ENCODE results near the gene PXT1.
A peak's percentile ranks its signal among the peaks of the same experiment; 100 is the strongest.
"Not testable (repeated sequence)": the region's sequence is repeated elsewhere in the genome, so short reads cannot be mapped to it uniquely, and the experiment has no call there.

Gene PXT1

DNA sequence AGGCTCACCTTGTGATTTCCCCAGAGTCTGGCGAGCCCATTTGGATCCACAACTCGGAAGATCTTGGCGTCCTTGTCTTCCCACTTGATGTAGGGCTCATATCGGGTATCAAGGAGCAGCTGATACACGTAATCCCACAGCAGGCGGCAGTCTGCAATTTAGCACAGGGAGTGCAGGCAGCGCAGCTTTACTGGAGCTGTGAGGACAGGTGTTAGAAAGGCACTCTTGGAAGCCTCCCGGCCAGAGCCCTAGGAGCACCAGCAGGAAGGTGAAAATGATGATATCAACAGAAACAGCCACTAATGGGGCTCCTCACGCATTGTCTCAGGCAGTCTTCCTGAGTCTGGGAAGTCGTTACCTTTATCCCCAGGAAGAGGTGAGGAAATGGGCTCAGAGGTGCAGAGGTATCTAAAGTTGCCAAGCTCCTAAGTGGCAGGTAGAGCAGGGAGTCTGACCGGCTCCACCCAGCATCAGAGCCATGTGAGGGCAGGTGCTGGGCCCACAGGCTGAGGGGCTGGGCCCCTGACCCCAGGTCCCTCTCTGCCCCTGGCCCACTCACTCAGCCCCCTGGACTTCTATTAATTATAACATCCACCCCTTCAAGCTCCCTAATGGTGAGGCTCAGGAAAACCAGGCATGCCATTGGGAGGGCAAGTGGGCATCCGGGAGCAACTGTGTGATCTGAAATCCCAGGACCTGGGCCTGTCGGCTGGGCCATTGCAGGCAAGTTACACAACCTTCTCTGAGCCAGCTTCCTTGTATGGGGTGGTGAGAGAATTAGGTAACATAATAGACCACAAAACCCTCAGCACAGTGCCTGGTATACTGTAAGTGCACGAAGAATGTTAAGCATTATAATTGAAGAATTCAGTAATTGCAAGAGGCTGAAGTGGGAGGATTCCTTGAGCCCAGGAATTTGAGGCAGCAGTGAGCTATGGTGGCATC is 73.5 kb downstream of the PXT1 start:
- DNase-seq (ENCODE audit: low spot score) = no peak

DNA sequence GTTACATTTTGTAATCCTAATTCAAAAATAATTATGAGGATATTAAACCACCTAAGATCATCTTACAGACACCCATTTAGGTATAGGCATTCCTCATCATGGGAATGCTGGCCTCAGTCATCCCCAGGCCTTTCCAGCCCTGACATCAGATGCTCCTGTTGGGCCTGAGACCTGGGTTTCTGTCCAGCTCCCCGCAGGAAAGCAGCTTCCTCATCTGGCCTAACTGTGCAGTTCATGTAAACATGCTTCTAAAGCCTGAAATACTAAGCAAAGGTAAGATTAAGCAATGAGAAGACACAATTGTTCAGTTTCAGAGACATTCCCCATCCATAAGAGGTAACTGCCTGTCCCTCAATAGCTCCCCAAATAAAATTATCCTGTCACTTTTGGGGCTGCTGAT is 74.2 kb downstream of the PXT1 start:
- no peak for DNase-seq (ENCODE audit: low spot score)

DNA sequence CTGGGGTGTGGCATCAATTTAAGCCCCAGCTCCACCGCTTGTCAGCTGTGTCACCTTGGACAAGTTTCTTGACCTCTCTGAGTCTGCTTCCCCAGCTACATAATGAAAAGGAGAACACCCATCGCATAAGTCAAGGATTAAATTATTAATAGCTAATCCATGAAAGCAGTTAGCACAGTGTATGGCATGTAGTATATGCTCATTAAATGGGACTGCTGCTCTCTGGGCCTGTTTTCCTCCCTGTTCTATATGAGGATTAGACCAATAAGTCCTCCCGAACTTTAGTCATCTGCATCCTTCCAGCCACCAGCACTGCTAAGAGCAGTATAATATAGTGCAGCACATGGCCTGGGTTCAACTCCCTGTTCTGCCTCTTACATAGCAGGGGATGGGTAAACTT is 74.9 kb downstream of the PXT1 start:
- no peak for DNase-seq (ENCODE audit: low spot score)

DNA sequence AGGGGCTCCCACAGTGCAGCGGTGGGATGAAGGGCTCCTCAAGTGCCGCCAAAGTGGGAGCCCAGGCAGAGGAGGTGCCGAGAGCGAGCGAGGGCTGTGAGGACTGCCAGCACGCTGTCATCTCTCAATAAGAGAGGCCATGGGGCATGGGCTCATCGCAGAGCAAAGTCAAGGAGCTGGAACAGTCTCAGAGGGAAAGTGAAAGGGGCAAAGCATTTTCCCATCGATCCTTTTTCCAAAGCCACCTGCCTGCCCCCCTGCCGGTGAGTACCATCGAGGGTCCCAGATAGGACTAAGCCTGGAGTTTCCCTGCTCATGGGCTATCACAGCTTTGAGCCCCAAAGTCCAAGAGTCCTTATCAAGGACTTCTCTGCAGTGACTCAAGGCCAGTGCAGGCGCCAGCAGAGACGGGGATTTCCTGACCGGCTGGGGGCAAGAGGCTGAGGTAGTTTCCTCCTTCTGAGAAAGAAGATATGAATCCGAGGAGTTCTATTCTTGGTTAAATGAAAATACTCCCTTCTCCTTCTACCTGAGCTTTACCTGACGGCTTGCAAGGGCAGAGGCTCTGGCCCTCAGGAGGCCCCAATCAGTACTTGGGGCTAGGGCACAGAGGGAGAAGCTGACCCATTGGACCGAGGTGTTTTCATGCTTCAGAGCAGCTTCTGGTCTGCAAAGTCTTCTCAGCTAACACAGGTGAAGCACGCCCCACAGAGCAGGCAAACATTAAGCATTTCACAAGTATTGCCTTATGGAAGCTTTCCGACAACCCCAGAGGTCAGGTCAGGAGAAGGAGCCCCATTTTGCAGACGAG is 77.8 kb downstream of the PXT1 start:
- no peak for DNase-seq (ENCODE audit: low spot score)

DNA sequence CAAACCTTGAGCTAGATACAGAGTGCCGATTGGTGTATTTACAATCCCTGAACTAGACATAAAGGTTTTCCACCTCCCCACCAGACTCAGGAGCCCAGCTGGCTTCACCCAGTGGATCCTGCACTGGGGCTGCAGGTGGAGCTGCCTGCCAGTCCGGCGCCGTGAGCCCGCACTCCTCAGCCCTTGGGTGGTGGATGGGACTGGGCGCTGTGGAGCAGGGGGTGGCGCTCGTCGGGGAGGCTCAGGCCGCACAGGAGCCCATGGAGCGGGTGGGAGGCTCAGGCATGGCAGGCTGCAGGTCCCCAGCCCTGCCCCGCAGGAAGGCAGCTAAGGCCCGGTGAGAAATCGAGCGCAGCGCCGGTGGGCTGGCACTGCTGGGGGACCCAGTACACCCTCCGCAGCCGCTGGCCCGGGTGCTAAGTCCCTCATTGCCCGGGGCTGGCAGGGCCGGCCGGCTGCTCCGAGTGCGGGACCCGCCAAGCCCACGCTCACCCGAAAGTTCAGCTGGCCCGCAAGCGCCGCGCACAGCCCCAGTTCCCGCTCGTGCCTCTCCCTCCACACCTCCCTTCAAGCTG is 78.5 kb downstream of the PXT1 start:
- not testable (repeated sequence) for DNase-seq (ENCODE audit: low spot score)

DNA sequence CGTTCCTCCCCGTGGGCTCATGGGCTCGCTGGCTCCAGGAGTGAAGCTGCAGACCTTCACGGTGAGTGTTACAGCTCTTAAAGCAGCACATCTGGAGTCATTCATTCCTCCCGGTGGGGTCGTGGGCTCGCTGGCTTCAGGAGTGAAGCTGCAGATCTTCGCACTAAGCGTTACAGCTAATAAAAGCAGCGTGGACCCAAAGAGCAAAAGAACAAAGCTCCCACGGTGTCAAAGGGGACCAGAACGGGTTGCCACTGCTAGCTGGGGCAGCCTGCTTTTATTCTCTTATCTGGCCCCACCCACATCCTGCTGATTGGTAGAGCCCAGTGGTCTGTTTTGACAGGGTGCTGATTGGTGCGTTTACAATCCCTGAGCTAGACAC is 79.3 kb downstream of the PXT1 start:
- DNase-seq (ENCODE audit: low spot score) = not testable (repeated sequence)

DNA sequence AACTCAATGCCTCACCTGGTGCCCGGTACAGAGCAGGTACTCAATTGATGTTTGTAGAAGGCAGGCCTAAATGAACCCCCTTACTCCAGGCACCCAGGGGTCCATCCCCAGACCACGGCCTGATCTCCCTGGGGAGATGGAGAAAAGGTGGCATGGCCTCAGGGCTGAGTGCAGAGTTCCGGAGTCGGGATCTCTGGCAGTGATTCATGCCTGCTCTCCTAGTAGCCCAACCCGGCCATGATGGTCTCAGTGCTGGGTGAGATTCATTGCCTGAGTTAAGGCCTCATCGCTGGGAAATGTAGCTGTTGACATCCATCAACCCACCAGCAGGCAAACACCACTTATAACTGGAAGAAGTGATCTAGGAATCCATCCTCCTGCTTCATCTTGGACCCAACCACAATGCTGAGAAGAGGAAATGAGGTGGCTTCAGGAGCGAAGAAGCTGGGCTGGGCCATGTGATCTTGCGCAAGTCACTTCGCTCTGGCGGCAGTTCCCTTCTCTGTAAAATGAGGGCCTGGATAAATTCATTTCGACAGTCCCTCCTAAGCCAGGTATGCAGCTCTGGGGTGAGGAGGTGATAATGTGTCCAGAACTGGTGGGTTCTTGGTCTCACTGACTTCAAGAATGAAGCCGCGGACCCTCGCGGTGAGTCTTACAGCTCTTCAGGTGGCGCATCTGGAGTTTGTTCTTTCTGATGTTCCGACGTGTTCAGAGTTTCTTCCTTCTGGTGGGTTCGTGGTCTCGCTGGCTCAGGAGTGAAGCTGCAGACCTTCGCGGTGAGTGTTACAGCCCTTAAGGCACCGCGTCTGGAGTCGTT is 79.9 kb downstream of the PXT1 start:
- no peak for DNase-seq (ENCODE audit: low spot score)

DNA sequence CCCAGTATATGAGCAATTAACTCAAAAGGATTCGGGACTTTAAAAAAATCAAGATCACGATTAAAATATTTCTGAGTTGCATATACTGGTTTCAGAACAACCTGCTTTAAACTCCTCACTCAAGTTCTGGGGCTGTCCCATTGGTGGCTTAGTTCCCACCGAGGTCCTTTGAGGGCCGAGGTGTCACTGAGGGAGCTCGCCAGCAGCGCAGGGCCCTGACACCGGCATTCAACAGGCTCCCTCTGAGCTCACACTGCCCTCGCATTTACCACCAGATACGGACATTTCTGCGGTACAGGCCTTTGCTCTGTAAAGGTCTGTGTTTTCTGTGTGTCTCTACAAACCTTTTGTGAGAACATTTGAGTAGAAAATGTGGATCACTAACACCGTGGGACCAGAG is 81.6 kb downstream of the PXT1 start:
- no peak for DNase-seq (ENCODE audit: low spot score)

DNA sequence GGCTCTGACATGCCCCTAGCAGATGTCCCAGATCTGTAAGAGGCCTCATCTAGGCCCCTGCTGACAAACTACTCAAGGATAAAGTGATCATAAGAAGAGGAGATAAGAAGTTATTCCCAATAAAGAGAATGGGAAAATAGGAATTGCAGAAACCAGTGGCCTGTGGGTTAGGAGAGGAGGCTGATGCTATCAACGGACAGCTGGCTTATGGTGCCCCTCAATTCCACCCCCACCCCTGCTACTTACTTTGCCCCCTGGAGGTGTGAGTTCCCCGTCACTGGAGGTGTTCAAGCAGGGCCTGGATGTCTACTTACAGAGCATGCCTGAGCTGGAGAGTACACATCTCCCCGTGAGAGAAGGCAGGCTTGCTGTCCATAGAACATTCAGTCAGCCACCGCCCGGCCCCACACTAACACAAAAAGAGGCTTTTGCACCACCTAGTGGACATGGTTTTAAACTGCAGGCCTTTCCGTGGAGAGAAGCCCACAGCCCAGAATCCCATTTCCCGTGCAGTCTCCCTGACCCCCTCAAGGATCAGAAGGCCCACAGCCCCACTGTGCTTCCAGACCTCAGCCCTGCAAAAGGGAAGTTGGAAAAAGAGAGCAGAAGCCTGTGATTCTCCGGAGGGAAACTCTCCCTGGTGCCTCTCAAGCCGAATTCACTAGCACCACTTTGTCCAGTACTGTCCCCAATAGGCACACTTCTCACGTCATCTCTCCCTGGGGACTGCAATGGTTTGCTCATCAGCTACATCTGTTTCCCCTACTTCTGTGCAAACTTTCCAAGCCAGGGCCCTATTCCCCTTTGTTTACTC is 82.2 kb downstream of the PXT1 start:
- DNase-seq (ENCODE audit: low spot score) = peak; percentile 75

DNA sequence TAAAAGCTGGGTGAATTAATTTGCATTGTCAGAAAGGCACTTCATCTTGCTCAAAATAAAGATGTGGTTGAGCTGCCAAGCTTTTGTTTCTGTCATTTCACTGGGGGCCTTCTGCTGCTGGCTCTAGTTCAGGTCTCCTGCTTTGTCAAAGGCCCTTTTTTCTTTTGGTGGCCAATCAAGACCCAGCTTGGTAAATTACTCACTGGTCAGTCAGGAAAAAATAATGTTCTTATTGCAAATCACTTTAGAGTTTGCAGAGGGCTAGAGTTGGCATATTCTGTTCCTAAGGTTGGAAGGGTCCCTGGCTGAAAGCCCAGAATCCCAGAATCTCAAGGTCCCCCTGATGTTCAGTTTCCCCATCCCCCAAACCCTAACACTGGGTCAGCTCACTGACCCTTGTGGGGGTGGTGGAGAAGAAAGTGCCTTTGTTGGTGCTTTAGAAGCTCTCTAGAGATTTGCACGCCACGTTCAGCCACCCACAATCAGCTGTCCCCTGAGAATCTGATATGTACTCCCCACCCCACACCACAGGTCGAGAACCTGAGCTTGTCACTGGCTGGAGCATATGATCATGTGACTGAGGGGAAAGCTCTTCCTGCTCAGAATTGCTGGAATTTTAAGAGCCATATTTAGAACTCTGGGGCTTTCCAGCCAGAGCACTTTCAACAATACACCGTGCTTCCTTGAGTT is 84.3 kb downstream of the PXT1 start:
- DNase-seq (ENCODE audit: low spot score) = peak; percentile 82

DNA sequence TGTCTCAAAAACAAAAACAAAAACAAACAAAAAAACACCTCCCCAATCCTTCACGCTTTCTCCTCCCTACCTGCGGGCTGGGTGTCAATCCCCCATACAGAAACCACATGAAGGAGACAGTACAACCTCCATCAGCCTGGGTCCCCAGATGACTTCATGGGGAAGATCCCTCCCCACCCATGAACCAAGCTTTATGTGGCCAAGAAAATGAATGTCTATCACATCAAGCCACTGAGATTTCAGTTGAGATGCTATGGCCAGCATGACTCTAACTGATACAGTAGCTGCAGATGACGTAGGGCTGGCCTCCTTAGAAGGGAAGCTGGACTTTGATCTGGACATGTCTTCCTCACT is 84.8 kb downstream of the PXT1 start:
- no peak for DNase-seq (ENCODE audit: low spot score)

DNA sequence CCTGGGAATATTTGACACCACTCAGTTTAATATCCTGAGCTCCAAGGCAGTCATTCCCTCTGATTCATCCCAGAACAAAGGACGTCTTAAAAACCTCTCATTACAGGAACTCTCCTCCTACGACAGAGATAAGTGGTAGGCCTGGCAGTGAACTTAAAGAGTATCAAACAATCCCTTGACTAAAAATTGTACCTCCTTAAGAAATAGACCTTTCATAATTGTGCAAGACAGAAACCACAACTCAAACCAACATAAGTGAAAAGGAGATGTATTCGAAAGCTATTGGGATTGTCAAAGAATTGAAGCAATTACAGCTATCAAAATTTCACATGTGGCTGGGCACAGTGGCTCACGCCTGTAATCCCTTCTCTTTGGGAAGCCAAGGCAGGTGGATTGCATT is 86.8 kb downstream of the PXT1 start:
- peak; percentile 39 for DNase-seq (ENCODE audit: low spot score)

DNA sequence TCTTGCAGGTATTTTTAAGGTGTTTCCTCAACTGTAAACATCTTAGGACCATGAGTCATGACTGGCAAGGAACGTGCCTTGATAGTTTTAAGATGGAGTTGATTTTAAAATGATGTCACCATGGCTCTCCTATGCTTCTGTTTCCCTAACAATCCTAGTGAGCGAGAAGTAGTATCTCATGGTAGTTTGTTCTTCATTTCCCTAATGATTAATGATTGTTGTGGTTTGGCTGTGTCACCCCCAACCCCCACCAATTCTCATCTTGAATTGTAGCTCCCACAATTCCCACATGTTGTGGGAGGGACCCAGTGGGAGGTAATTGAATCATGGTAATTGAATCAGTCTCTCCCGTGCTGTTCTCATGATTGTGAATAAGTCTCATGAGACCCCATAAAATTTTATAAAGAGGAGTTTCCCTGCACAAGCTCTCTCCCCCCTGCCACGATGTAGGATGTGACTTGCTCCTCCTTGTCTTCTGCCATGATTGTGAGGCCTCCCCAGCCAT is 89.2 kb downstream of the PXT1 start:
- no peak for DNase-seq (ENCODE audit: low spot score)

DNA sequence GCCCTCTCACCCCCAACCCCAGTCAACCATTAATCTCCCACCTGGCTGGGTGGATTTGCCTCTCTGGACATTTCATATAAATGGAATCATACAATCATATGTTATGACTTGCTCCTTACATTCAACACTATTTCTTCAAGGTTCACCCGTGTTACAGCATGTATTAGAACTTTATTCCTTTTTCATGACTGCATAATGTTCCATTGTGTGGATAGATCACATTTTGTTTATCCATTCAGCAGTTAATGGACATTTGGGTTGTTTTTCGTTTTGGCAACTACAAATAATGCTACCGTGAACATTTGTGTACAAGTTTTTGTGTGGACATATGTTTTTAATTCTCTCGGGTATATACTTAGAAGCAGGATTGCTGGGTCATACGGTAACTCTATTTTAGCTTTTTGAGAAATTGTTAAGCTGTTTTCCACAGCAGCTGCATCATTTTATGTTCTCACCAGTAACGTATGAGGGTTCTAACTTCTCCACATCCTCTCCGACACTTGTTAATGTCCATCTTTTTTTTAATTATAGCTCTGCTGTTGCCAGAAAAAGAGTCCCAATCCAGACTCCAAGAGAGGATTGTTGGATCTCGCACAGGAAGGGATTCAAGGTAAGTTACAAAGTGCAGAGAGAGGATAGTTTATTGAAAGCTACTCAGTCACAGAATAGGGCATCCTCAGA is 90.0 kb downstream of the PXT1 start:
- no peak for DNase-seq (ENCODE audit: low spot score)

DNA sequence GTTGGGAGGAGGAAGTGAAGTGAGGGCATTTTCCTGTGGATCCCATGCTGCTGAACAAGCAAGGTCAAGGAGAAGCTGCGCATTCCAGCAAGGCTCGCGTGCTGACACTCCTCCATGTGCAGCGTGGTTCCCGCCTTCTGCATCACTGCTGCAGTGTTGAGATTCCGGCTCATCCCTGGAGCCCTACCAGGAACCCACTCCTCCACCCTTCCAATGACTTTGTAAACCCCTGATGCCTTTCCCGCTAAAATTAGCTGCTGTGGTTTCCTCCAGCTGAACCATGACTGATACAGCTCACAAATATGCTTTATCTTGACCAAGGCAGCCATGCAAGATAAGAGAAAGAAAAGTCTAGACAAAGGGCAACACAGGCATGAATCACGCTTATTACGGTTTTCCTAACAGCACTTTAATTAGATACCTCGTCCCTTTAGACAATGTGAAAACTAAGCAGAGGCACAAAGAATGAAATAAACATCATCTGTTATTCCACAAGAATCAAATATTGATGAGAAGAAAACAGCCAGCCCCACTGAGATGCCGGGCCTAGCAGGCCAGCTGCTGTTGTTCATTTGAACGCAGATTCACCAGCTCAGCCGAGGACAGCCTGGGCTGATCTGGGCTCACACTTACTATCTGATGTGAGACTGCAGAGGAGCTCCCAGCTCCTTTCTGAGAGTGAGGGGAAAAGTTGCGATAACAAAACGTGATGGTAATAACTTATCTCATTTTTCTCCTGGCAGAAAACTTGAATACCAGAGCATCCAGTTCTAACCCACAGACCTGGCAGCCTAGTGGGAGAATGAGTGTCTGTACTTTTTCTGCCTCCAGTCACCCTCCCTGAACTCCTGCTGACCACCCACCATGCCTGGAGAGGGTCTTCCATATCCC is 91.7 kb downstream of the PXT1 start:
- DNase-seq (ENCODE audit: low spot score) = no peak

DNA sequence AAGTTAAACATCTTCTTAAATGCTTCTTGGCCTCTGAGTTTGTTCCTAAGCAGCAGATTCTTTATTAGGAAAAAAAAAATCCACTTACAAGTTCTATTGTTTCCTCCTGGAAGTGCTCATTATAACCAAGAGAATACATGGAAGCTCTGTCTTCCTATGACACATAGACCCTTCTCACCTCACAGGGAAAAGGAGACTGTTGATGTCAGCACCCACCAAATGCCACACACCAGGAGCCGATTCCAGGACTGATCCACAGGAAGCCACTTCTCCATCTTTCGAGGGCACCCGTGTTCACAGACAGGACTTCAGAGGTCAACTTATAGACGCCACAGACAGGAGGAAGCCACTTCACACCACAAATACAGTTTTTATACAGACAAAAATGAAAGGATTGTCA is 92.6 kb downstream of the PXT1 start:
- DNase-seq (ENCODE audit: low spot score) = no peak

DNA sequence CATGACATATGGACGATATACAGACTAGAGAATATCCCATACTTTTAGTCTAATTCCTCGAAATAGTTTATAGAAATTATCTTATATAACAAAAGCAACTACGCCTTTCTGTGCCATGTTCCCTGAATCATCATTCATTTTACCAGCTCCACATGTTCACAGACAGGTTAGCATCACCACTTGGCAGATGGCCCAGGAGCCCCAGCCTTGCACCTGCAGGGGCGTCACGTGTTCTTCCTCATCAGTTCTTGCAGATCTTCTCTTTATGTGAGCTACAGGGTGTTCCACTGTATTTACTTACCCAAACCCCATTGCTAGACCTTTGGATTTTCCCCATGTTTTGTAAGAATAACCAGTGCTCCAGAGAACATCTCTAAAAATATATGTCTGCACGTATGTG is 93.4 kb downstream of the PXT1 start:
- peak; percentile 75 for DNase-seq (ENCODE audit: low spot score)

DNA sequence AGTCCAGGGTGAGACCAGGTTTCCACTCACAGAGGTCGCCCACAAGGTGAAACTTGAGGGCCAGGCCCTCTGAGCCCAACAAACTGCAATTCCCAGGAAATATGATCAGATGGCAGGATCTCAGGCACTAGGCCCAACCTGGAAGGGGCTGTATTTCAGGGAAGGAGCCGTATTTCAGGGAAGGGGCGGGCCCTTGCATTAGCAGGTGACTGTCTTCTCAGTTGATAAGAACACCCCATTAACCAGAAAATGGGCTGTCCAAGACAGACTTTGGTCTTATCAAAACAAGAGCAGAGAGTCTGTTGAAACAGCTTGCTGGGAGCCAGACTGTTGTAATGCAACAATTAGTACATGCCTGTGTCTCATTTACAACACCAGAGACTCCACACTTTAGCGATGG is 95.0 kb downstream of the PXT1 start:
- no peak for DNase-seq (ENCODE audit: low spot score)

Measured in putamen (tissue), 1 donor.